SHP77 (cell line): ENCODE measurements around the gene ZFR2.
"Not testable (repeated sequence)": the region's sequence is repeated elsewhere in the genome, so short reads cannot be mapped to it uniquely, and the experiment has no call there.

Experiments
- DNase-seq, 2 experiments: peaks; one replicate each; lab custom pipeline; 2025; lab: John Stamatoyannopoulos, UW

The ZFR2 gene

DNA sequence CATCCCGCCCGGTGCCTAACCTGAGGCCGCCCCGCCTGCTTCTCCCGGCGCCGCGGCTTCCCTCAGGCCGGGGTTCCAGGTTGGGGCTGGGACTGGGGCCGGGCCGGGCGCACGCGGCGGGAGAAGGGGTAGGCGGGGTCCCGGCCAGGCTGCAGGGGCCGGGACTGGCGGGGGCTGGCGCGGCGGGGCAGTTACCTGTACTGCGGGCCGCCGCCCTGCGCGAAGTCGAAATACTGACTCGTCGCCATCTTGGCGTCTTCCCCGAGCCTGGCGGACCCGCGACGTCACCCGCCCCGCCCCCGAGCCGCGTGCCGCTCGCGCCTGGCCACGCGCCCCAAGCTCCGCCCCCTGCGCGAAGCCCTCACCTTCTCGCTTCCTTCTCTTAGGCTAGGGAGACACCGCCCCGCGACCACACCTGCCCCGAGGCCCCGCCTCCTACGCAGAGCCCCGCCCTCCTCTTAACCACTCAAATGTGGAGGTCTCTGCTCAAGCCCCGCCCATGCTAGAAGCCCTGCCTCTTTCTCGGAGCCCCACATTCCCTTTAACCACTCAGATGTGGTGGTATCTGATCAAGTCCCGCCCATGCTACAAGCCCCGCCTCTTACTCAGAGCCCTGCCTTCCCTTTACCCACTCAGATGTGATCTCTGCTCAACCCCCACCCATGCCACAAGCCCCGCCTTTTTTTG is at the start of gene ZFR2:
Gene ZFR2 (minus strand): TSS at position 269 of the 687 bp plus-strand sequence. CDS start 21 bp downstream, at position 248.
- DNase-seq: no peak

DNA sequence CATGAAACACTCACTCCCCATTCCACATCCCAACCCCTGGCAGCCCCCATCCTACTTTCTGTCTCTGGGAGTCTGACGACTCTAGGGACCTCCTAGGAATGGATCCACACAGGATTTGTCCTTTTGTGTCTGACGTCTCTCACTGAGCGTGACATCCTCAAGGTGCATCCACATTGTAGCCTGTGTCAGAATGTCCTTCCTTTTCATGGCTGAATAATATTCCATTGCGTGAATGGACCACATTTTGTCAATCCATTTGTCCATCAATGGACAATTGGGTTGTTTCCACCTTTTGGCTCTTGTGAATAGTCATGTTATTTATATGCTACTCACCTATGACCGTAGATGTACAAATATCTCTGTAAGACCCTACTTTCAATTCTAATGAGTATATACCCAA is 47.2 kb upstream of the ZFR2 start:
- no peak for DNase-seq

DNA sequence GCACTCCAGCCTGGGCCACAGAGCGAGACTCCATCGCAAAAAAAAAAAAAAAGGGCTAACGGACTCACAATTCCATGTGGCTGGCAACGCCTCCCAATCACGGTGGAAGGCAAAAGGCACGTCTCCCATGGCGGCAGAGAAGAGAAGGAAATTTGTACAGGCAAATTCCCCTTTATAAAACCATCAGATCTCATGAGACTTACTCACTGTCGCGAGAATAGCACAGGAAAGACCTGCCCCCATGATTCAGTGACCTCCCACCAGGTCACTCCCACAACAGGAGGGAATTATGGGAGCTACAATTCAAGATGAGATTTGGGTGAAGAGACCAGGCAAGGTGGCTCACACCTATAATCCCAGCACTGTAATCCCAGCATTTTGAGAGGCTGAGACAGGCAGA is 45.4 kb upstream of the ZFR2 start:
- DNase-seq: no peak

DNA sequence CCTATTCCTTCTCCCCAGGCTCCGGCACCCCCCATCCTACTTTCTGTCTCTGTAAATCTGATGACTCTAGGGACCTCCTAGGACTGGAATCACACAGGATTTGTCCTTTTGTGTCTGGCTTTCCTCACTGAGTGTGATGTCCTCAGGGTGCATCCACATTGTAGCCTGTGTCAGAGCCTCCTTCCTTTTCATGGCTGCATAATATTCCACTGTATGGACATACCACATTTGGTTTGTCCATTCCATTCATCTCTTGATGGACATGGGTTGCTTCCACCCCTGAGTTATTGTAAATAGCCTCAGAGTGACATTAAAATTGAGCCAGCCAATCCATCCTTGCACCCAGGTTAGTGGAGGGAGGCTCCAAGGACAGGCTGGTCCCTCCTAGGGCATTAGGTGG is 41.3 kb upstream of the ZFR2 start:
- no peak for DNase-seq

DNA sequence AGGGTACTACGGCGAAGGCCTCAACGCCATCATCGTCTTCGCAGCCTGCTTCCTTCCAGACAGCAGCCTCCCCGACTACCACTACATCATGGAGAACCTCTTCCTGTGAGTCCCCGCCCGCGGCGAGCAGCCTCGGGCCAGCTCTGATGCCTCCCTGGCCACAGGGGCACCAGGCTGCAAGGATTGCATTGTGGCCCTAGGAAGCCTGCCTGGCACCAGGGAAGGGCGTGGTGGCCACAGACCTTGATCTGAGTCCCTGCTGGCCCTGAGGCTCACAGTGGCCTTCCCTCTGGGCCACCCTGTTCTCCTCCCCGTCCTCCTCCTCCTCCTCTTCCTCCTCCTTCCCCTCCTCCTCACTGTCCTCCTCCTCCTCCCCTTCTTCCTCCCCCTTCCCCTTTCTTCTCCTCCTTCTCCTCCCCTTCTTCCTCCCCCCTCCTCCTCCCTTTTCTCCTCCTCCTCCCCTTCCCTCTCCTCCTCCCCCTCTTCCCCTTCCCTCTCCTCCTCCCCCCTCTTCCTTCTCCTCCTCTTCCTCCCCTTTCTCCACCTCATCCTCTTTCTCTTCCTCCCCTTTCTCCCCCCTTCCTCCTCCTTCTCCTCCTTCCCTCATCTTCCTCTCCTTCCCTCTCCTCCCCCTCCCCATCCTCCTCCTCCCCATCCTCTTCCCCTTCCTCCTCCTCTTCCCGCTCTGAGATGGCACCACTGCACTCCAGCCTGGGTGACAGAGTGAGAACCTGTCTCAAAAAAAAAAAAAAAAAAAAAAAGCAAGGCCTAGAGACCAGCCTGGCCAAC is 39.6 kb upstream of the ZFR2 start:
- DNase-seq: no peak

DNA sequence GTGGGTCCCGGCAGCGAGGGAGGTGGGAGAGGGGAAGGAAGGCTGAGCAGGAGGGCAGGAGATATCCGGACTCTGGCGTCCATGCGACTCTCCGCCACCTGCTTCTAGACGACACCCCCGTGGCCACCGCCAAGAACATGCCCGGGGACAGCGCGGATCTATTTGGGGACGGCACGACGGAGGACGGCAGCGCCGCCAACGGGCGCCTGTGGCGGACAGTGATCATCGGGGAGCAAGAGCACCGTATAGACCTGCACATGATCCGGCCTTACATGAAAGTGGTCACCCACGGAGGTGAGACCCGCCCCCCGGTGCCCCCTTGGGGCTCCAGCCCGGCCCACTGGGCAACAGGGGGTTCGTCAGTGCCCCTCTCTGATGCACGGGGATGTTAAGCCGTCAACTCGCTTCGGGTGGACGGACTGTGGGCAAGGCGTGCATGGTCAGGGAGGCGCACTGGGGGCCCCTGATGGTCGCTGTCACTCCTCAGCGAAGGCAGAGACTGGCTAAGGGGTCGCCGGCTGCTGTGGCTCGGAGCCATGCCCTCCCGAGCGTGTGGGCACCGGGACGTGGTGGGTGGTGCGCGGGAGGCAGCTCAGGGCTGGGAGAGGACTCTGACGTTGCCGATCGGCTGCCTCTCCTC is 38.9 kb upstream of the ZFR2 start:
- no peak for DNase-seq

DNA sequence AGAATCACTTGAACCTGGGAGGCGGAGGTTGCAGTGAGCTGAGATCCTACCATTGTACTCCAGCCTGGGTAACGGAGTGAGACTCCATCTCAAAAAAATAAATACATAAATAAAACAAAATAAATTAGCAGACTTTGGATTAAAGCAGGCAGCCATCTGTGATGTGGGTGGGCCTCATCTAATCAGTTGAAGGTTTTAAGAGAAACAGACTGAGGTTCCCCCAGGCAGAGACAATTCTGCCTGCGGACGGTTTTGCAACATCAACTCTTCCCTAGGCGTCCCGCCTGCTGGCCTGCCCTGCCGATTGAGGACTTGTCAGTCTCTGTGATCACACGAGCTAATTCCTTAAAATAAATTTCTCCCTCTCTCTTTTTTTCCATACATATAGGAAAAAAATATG is 35.4 kb upstream of the ZFR2 start:
- DNase-seq: no peak

DNA sequence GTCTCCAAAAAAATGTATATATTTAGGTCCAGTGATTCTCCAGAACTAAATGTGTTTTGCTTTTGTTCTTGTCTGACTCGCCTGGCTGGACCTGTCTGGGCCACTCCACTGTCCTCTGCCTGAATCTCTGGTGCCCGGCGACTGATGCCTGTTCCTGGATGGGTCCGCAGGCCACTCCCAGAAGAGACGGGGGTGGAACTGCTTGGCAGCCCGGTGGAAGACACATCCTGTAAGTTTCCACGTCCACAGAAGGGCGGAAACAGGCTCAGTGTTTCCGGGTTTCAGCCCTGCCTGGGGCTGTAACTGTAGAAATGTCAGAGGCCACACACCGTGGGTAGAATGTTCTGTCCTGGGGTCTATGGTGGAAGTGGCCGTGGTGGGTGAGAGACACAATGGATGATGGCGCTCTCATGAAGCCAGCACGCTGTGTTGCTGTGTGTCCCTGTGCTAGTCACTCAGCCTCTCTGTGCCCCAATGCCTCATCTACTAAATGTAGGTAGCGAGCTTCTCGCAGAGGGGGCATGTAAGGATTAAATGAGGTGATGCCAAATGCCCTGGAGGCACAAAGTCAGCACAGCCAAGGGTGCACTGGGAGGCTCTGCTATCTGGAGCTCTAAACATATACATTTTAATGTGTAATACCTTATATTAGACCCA is 33.6 kb upstream of the ZFR2 start:
- no peak for DNase-seq

DNA sequence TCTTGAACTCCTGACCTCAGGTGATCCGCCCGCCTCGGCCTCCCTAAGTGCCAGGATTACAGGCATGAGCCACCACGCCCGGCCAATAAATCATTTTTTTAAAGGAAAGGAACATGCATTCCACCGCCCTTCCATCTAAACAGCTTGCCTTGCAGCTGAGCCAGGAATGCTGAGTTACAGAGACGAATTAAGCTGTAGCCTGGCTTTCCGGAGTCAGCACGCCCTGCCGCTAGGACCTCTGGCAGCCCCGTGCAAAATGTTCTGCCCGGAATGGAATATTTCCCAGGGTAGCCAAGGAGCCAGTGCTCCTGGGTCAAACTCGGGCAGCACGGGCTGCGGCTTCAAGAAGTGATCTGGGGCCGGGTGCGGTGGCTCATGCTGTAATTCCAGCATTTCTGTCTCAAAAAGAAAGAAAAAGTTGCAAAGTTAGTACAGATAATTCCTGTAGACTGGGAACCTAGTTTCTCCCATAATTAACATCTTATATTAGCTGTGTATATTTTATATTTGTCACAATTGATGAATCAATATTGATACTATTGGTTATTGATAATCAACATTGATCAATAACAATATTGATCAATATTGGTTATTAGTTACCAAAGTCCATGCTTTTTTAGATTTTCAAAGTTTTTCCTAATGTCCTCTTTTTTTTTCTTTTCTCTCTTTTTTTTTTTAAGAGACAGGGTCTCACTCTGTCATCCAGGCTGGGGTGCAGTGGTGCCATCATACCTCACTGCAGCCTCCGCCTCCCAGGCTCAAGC is 30.9 kb upstream of the ZFR2 start:
- DNase-seq: no peak

DNA sequence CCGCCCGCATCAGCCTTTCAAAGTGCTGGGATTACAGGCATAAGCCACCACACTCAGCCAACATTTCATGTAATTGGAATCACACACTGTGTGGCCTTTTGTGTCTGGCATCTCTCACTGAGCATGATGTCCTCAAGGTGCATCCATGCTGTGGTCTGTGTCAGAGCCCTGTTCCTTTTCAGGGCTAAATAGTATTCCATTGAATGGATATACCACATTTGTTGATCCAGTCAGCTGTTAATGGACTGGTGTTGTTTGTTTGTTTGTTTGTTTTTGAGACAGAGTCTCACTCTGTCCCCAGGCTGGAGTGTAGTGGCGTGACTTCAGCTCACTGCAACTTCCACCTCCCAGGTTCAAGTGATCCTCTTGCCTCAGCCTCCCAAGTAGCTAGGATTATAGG is 29.6 kb upstream of the ZFR2 start:
- no peak for DNase-seq

DNA sequence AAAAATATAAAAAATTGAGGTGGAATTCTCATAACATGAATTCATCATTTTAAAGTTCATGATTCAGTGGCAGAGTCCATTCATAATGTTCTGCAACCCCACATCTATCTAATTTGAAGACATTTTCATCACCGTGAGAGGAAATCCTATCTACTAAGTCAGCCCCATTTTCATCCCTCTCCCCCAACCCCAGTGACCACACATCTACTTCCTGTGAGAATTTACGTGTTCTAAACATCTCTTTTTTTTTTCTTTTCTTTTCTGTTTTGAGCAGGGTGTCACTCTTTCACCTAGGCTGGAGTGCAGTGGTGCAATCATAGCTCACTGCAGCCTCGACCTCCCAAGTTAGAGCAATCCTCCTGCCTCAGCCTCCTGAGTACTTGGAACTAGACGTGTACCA is 29.1 kb upstream of the ZFR2 start:
- no peak for DNase-seq

DNA sequence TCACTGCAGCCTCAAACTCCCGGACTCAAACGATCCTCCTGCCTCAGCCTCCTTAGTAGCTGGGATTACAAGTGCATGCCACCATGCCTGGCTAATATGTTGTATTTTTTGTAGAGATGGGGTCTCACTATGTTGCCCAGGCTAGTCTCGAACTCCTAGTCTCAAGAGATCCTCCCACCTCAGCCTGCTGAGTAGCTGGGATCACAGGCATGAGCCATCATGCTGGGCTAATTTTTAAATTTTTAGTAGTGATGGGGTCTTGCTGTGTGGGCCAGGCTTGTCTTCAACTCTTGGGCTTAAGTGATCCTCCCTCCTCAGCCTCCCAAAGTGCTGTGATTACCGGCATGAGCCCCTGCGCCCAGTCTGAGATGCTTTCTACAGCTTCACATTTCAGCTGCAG is 26.9 kb upstream of the ZFR2 start:
- DNase-seq: no peak

DNA sequence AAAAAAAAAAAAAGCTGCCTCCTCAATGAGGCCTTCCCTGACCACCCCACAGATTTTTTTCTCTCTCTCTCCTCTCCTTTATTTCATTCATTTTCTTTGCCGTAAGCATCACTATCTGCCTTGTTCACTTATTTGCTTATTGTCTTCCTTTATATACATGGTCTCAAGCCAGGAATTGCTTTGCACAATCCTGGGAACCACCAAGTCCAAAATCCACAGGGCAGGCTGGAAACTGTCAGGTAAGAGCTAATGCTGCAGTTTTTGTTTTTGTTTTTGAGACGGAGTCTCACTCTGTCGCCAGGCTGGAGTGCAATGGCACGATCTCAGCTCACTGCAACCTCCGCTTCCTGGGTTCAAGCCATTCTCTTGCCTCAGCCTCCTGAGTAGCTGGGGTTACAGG is 26.1 kb upstream of the ZFR2 start:
- DNase-seq: not testable (repeated sequence)

DNA sequence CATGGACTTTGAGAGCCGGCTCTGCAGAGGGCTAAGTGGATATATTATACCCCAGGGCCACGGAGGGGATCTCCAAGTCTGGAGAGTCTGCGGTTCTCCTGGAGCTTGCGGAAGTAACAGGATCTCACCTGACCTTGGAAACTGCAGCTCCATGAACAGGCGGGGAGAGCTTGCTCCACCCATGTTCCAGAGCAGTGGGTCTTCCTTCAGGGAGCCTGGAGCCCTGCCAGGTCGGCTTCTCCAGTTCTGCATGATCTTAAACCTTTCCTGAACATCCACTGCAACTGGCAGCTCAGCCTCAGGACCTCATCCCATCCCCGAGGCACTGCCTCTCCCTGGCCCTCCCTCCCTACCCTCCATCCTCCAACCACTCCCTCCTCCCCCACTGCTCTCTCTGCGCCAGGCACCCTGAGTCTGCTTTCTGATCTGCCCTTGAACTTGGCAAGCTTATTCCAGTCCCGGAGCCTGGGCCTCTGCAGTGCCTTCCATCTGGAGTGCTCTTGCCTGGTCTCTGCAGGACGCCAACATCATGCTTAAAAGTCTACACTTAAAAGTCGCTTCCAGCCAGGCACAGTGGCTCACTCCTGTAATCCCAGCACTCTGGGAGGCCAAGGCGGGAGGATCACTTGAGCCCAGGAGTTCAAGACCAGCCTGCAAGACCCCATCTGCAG is 24.8 kb upstream of the ZFR2 start:
- no peak for DNase-seq

DNA sequence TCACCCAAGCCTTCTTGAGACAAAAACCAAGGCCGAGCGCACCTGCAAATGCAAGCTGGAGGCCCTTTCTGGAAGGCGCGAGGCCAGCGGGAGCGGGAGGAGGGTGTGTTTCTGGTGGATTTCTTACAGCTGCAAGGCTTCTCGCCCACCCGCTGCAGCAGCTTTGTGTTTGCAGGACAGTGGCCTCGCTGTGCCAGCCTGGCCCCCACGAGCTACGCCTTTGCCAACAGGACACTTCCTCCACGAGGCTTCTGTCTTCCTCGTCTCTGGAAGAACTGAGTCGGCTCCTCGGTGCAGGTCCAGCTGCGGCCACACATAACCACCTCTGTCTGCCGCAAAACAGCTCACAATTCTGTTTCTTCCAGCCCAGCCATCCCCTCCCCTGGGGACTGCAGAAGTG is 21.8 kb upstream of the ZFR2 start:
- DNase-seq: no peak

DNA sequence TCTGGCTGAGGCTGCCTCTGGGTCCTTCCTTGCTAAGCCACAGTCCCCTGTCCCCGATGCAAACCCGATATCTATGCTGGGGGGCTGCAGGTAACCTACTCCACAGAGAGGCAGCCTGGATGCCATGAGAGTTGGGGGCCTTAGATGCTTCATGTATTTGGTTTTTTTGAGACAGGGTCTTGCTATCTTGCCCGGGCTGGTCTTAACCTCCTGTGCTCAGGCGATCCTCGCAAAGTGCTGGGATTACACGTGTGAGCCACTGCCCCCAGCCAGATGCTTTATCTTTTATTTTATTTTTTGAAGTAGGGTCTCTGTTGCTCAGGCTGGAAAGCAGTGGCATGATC is 13.2 kb upstream of the ZFR2 start:
- DNase-seq: no peak

DNA sequence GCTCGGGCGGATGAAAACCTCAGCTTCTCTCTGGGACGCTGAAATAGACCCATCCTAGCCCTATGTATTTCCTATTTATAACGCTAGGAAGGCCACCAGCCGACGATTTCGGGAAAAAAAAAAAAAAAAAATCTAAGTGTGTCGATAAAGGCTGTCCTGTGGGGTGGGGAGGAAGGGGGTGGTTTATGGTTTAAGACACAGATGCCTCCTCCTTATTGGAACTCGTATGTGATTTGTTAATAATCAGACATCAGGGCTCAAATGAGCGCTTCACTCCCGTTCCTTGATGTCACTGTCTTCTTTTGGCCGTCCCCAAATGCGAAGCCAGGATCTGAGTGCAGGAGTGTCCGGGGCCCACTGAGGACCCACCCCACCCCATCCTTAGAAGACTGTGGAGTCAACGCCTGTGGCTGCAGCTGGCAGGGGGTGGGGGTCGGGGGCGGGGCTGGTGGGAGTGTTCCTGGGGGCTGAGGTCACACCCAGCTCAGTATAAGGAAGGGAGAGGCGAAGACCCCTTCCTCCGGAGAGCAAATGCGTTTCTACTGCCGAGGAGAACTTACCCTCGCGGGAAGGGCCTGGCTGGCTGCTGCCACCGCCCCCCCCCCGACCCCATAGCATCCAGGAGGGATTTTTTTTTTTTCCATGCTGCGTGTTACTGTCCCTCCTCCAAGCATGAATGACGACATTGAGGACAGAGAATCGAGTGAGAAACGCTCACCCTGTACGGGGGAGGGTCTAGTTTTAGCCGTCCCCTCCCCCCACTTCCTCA is 12.6 kb upstream of the ZFR2 start:
- no peak for DNase-seq

DNA sequence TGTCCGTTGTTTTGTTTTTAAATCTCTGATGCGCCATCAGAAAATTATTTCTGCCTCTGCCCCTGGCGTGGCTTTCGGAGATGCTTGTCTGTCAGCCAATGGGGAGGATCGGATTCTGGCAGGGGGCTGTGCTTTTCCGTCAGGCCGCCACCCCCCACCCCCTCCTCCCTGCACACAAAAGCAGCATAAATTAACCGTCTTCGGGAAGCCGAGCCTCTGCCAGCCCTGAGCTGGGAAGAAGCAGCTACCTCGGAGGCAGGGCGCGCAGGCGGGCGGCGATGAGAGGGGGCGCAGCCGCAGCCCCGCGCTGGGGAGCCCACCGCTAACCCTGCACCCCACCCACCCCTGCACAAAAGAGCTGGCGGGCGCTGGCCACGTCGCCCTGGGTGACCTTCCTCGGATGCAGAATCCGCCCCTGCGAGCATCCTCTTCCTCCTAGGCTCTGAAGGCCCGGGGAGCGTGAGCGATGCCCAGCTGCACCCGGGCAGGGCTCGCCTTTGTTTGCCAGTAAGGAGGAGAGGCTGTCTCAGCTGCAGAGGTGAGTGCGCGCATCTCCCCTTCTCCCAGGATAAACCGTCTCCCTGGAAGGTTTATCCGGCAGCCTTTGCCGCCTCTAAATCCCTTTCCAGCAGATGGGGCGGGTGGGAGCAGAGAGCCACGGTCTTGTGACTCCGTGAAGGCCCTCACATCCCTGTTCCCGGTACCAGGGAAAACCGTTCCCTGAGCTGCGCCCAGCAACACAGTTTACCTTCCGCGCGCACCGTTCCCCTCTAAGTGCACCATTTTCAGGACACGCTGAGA is 11.8 kb upstream of the ZFR2 start, which contains the start of gene ATCAY:
Gene ATCAY (plus strand): TSS at position 215 of the 801 bp plus-strand sequence. CDS start 5,083 bp downstream, outside the sequence.
- DNase-seq: no peak

DNA sequence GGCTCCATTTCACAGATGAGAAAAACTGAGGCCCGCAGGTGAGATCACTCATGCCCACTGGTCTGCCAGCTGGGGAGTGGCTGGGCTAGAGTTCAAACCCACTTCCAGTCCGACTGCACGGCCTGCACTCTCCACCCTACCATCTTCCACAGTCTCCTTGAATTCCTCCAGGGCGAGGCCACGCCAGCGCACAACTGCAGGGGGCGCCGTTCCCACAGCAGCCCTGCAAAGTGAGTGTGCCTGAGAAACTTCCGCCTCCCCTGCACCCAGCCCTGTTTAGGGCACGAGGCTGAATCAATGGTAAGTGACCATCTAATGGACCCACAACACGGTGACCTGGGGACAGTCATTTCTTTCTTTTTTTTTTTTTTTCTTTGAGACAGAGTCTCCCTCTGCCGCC is 10.8 kb upstream of the ZFR2 start:
- no peak for DNase-seq

DNA sequence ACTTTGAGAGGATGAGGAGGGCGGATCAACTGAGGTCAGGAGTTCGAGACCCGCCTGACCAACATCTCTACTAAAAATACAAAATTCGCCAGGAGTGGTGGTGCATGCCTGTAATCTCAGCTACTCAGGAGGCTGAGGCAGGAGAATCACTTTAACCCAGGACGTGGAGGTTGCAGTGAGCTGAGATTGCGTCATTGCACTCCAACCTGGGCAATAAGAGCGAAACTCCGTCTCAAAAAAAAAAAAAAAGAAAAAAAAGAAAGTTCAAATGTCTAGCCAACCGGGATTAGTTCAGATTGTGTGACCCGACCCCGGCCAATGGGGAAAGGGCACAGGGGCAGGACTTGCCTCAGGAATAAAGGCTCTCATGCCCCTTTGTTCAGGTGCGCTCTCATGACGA is 5.9 kb upstream of the ZFR2 start:
- not testable (repeated sequence) for DNase-seq
